ENCODE results near the gene ASIC3.

Gene ASIC3

DNA sequence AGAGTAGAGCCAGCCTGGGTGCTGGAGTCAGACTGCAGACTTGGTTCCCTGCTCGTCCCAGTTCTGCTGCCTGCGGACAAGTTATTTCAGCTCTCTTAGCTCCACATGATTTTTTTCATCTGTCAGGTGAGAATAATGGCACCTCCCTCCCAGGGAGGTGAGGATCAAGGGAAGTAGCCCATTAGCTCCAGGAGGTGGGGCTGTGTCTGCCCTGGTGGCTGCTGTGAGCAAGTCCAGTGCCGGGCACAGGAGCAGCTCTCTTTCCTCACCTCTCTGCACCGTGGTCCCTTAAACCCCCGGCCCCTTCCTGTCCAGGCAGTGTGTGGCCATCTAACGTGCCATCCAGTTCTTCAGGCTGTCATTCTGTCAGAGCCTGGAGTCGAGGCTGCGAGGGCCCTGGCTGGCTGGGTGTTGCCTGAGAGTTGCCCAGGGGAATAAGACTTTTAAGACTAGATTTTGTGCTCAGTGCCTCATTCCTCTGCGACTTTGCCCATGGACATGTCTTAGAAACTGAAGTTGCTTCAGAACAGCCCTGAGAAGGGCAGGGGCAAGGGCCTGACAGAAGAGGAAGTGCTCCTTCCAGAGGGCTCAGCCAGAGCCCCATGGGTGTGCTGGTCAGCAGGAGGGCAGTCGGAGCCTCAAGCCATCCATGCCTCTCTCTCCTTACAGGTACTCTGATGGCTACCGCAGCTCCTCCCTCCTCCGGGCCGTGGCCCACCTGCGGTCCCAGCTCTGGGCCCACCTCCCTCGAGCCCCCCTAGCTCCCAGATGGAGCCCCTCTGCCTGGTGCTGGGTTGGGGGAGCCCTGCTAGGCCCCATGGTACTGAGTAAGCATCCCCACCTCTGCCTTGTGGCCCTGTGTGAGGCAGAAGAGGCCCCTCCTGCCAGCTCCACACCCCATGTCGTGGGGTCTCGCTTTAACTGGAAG lies 15.1 kb upstream of the ASIC3 start:
- no peak for DNase-seq (ENCODE audit: low spot score)
- TF ChIP-seq, protein P1, sequence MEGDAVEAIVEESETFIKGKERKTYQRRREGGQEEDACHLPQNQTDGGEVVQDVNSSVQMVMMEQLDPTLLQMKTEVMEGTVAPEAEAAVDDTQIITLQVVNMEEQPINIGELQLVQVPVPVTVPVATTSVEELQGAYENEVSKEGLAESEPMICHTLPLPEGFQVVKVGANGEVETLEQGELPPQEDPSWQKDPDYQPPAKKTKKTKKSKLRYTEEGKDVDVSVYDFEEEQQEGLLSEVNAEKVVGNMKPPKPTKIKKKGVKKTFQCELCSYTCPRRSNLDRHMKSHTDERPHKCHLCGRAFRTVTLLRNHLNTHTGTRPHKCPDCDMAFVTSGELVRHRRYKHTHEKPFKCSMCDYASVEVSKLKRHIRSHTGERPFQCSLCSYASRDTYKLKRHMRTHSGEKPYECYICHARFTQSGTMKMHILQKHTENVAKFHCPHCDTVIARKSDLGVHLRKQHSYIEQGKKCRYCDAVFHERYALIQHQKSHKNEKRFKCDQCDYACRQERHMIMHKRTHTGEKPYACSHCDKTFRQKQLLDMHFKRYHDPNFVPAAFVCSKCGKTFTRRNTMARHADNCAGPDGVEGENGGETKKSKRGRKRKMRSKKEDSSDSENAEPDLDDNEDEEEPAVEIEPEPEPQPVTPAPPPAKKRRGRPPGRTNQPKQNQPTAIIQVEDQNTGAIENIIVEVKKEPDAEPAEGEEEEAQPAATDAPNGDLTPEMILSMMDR (IDR thresholded peaks at IDR 0.05; ENCODE audit: borderline replicate concordance, control extremely low read depth, extremely low read depth, insufficient read depth, missing control alignments): no peak
- in situ Hi-C loops (cut with MboI; ENCODE audit: low sequenced_read_pairs, unreplicated experiment): no loop called here

DNA sequence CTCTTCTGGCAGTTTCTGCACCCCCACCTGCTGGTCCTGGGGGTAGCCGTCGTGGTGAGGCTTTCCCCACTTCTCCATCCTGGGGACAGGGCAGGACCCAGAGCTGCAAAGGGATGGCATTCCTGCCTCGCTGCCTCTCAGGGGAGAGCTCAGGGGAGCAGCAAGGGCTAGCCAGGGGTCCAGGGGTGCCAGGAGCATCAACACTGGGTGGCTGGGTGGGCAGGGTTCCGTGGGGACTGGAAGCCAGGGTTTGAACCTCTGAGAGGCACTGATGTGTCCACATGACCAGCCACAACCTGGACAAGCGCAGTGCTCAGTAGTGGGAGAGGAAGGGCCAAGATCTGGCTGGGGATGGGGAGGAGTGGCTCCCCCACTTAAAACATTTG lies 14.5 kb upstream of the ASIC3 start:
- DNase-seq (ENCODE audit: low spot score): no peak
- TF ChIP-seq, protein P1 (IDR thresholded peaks at IDR 0.05; ENCODE audit: borderline replicate concordance, control extremely low read depth, extremely low read depth, insufficient read depth, missing control alignments): no peak
- in situ Hi-C loops (cut with MboI; ENCODE audit: low sequenced_read_pairs, unreplicated experiment): no loop called here

GRCh38 chr7:151034312-151035025 lies 13.9 kb upstream of the ASIC3 start:
- TF ChIP-seq, protein P1 (IDR thresholded peaks at IDR 0.05; ENCODE audit: borderline replicate concordance, control extremely low read depth, extremely low read depth, insufficient read depth, missing control alignments): no peak
- DNase-seq (ENCODE audit: low spot score): no peak

DNA sequence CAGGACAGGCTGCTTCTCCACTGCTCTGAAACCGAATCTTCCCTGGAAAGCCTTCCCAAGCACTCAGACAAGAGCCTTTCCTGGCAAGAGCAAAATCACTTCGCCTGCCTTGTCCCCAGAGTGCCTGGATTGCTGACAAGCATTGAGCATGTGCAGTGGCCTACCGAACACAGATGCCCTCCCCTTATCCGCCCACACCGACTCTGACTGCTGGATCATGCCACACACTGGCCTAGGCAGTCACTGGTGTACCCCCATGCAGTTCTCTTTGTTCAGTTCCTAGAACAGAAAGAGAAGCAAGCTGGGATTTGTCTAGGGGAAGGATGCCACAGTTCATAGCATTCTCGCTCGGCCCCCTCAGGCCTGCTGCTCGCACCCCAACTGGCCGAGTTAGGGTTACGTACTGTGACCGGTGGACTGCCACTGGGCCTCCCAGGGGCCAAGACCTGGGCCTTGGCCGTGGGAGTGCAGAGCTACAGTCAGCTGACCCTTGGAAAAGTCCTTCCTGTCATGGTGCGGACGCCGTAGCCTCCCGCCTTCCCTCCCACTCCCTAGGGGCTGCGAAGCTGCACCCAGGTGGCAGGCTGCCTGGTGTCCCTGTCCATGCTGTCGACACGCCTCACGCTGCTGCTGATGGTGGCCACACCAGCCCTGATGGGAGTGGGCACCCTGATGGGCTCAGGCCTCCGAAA lies 13.2 kb upstream of the ASIC3 start:
- TF ChIP-seq, protein P1 (IDR thresholded peaks at IDR 0.05; ENCODE audit: borderline replicate concordance, control extremely low read depth, extremely low read depth, insufficient read depth, missing control alignments): no peak
- DNase-seq (ENCODE audit: low spot score): no peak
- in situ Hi-C loops (cut with MboI; ENCODE audit: low sequenced_read_pairs, unreplicated experiment): no loop called here

More at GRCh38 chr7:151034312-151035025, 13.9 kb upstream of the ASIC3 start:
- in situ Hi-C loops (cut with MboI; ENCODE audit: low sequenced_read_pairs, unreplicated experiment): no loop called here

GRCh38 chr7:151035902-151036301 lies 12.4 kb upstream of the ASIC3 start:
- no peak for DNase-seq (ENCODE audit: low spot score)
- in situ Hi-C loops (cut with MboI; ENCODE audit: low sequenced_read_pairs, unreplicated experiment): no loop called here
- TF ChIP-seq, protein P1 (IDR thresholded peaks at IDR 0.05; ENCODE audit: borderline replicate concordance, control extremely low read depth, extremely low read depth, insufficient read depth, missing control alignments): no peak

Measured in GM13976 (cell line).